Thyroid gland (tissue), 4 donors: Measurements from ENCODE around the gene AMZ1. TPM values are rescaled to one million over a fixed set of nuclear protein-coding genes. Genes with fewer than 3 reads are reported as not detected.

ENCODE experiments used
- DNase-seq, 2 donors: peaks; one replicate each; pipeline ENCODE4 v3.0.0-alpha.2; 2019
- H3K27ac ChIP-seq, 3 donors: fragments of 200-600 bp; sonication (generic); 1 replicate in 2 of 3; 2 replicates in 1 of 3; pipeline ENCODE4 v1.5.1; 2016 to 2019; ENCODE audit warnings: mild to moderate bottlenecking in 1 of 3, moderate library complexity in 1 of 3
- H3K27me3 ChIP-seq: fragments of 200-600 bp; sonication (generic); one replicate; pipeline ENCODE4 v1.5.1; 2019
- H3K36me3 ChIP-seq, 2 donors: fragments of 200-600 bp; sonication (generic); one replicate each; pipeline ENCODE4 v1.5.1; 2016 to 2019
- H3K4me1 ChIP-seq, 2 donors: fragments of 200-600 bp; sonication (generic); one replicate each; pipeline ENCODE4 v1.5.1; 2017 to 2019
- H3K4me3 ChIP-seq, 3 donors: fragments of 200-600 bp; sonication (generic); replicated peaks in 1 of 3; 1 replicate in 2 of 3; 2 replicates in 1 of 3; pipeline ENCODE4 v1.5.1; 2016; ENCODE audit warnings: mild to moderate bottlenecking in 1 of 3
- H3K9me3 ChIP-seq: fragments of 200-600 bp; sonication (generic); one replicate; pipeline ENCODE4 v1.5.1; 2017
- CTCF ChIP-seq, 6 experiments: fragments of 200-600 bp in 3 of 6; fragments of 450-650 bp in 3 of 6; sonication (generic) in 3 of 6; IDR thresholded peaks; one replicate each; pipeline ENCODE4 v1.5.1; 2016 to 2019; ENCODE audit warnings: antibody characterized with exemption in 6 of 6, mild to moderate bottlenecking in 2 of 6, inconsistent platforms in 1 of 6, moderate library complexity in 1 of 6
- POLR2A ChIP-seq, 2 donors: fragments of 450-650 bp; IDR thresholded peaks; one replicate each; pipeline ENCODE4 v1.6.1; 2017; ENCODE audit warnings: antibody characterized with exemption in 2 of 2, mild to moderate bottlenecking in 2 of 2, moderate library complexity in 1 of 2
- WGBS, 2 donors: methylation state at CpG; one replicate each; pipeline ENCODE4 v1.1.5; 2017; 5-methylcytosine and 5-hydroxymethylcytosine counted together
- intact Hi-C: fragments of 100-400 bp; cut with DNase I; formaldehyde crosslinking; loops from one replicate; pipeline ENCODE4 v1.15.1; 2023
- total RNA-seq, 4 donors: library from RNA; depleted of rRNA; stranded (reverse); fragments of >200 nt; gene quantifications; one replicate each; pipeline ENCODE4 v1.2.3, GENCODE V29; 2016

The AMZ1 gene
- total RNA-seq, 4 donors from 2014 or later: 0.29 to 1.2 TPM; not detected in 2

- H3K27ac ChIP-seq: no peak overlapping the region
- H3K9me3 ChIP-seq: no peaks in the 10 kb centered on the region
- H3K36me3 ChIP-seq: peaks cover 17 to 25% of the 10 kb centered on the region in 2 donors
- TF ChIP-seq POLR2A (IDR thresholded peaks at IDR 0.05) (no peak), CTCF (IDR thresholded peaks at IDR 0.05) (no peak)
- H3K4me1 ChIP-seq: peaks cover 4 to 26% of the 10 kb centered on the region in 2 donors
- no peak for DNase-seq
- no peak overlapping the region for H3K4me3 ChIP-seq
- intact Hi-C loops: no loop called here
- 90 to 97% methylated on average over 4 to 42 of the region's 73 CpGs for WGBS, 2 donors
- no peaks in the 10 kb centered on the region for H3K27me3 ChIP-seq
Measured at GRCh38 chr7:2646680-2647571, 41.1 kb upstream of the AMZ1 start.

DNA sequence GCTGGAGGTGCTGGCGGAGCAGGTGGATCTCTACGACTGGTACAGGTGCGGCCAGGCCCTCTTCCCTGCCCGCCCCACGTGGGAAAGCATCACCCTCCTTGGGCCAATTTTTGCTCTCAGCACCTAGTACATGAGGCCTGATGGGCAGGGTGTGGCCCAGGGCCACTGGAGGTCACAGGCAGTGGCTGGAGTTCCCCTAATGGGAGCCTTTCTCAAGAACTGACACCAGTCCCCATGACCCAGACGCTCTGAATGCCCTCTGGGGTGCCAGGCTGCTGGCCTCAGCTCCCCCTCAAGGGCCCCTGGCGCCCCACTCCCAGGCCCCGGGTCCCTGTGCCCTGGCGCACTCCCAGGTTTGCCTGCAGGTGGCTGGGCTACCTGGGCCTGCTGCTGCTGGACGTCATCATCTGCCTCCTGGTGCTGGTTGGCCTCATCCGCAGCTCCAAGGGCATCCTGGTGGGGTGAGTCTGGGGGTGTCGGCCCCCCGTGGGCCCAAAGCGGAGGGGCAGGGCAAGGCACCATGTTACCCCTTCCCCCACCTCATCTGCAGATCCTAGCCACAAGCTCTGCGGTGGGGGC lies 40.3 kb upstream of the AMZ1 start:
- TF ChIP-seq CTCF (IDR thresholded peaks at IDR 0.05) (no peak), POLR2A (IDR thresholded peaks at IDR 0.05) (no peak)
- WGBS, 2 donors: 81 to 87% methylated on average over 5 to 9 of the region's 15 CpGs

GRCh38 chr7:2649139-2649838 lies 38.7 kb upstream of the AMZ1 start:
- intact Hi-C loops: no loop called here

More for the DNA sequence above, 40.3 kb upstream of the AMZ1 start:
- Histone ChIP-seq H3K27ac (no peak overlapping the region), H3K4me3 (no peak overlapping the region), H3K27me3 (no peaks in the 10 kb centered on the region), H3K9me3 (no peaks in the 10 kb centered on the region), H3K36me3 (peaks cover 23 to 29% of the 10 kb centered on the region in 2 donors), H3K4me1 (peaks cover 0 to 22% of the 10 kb centered on the region in 2 donors)
- no peak for DNase-seq
- intact Hi-C loops: no loop called here

GRCh38 chr7:2649991-2650390 lies 38.0 kb upstream of the AMZ1 start:
- DNase-seq: no peak
- TF ChIP-seq CTCF (IDR thresholded peaks at IDR 0.05): no peak
- TF ChIP-seq POLR2A (IDR thresholded peaks at IDR 0.05): no peak
- 94 to 95% methylated on average over 11 of the region's 11 CpGs for WGBS, 2 donors
- H3K9me3 ChIP-seq: no peaks in the 10 kb centered on the region
- peaks cover 23 to 29% of the 10 kb centered on the region in 2 donors for H3K36me3 ChIP-seq
- H3K27me3 ChIP-seq: no peaks in the 10 kb centered on the region
- no peak overlapping the region for H3K4me3 ChIP-seq
- no peak overlapping the region for H3K27ac ChIP-seq
- peaks cover 0 to 6% of the 10 kb centered on the region in 2 donors for H3K4me1 ChIP-seq
- intact Hi-C loops: no loop called here

More at GRCh38 chr7:2649139-2649838, 38.7 kb upstream of the AMZ1 start:
- no peak for TF ChIP-seq CTCF (IDR thresholded peaks at IDR 0.05)
- TF ChIP-seq POLR2A (IDR thresholded peaks at IDR 0.05): no peak
- DNase-seq: no peak
- Histone ChIP-seq H3K4me1 (peaks cover 0 to 13% of the 10 kb centered on the region in 2 donors), H3K36me3 (peaks cover 23 to 29% of the 10 kb centered on the region in 2 donors), H3K4me3 (no peak overlapping the region), H3K27ac (no peak overlapping the region), H3K27me3 (no peaks in the 10 kb centered on the region), H3K9me3 (no peaks in the 10 kb centered on the region)
- 88% methylated on average over 14 of the region's 18 CpGs for WGBS, 2 donors
